WERI-Rb-1 (cell line): ENCODE data around the gene SEC61G.
A peak's percentile ranks its signal among the peaks of the same experiment; 100 is the strongest.

Experiments used
- DNase-seq: peaks from one replicate; pipeline ENCODE4 v3.0.0-alpha.2; 2020
- H3K27ac ChIP-seq: fragments of 250-450 bp; sonication (Bioruptor Pico); 2 replicates; pipeline ENCODE4 v1.5.1; 2020; ENCODE audit warnings: mild to moderate bottlenecking, moderate library complexity
- H3K27me3 ChIP-seq: fragments of 250-450 bp; sonication (Bioruptor Pico); 2 replicates; pipeline ENCODE4 v1.5.1; 2021; ENCODE audit warnings: mild to moderate bottlenecking, low read depth, moderate library complexity; ENCODE audit not compliant: insufficient read depth, severe bottlenecking
- H3K36me3 ChIP-seq: fragments of 250-450 bp; sonication (Bioruptor Pico); 2 replicates; pipeline ENCODE4 v1.5.1; 2020; ENCODE audit warnings: mild to moderate bottlenecking, moderate library complexity
- H3K4me3 ChIP-seq: 2 replicates; pipeline ENCODE4 v1.5.1; 2011; ENCODE audit warnings: low read depth, mild to moderate bottlenecking, control low read depth, low read length
- H3K9me3 ChIP-seq: fragments of 250-450 bp; sonication (Bioruptor Pico); 2 replicates; pipeline ENCODE4 v1.5.1; 2021; ENCODE audit warnings: mild to moderate bottlenecking, moderate library complexity; ENCODE audit not compliant: severe bottlenecking
- CTCF ChIP-seq: IDR thresholded peaks from 2 replicates; pipeline ENCODE4 v1.5.1; 2011; ENCODE audit warnings: low read depth, mild to moderate bottlenecking, control low read depth, inconsistent platforms, low read length

Gene SEC61G

DNA sequence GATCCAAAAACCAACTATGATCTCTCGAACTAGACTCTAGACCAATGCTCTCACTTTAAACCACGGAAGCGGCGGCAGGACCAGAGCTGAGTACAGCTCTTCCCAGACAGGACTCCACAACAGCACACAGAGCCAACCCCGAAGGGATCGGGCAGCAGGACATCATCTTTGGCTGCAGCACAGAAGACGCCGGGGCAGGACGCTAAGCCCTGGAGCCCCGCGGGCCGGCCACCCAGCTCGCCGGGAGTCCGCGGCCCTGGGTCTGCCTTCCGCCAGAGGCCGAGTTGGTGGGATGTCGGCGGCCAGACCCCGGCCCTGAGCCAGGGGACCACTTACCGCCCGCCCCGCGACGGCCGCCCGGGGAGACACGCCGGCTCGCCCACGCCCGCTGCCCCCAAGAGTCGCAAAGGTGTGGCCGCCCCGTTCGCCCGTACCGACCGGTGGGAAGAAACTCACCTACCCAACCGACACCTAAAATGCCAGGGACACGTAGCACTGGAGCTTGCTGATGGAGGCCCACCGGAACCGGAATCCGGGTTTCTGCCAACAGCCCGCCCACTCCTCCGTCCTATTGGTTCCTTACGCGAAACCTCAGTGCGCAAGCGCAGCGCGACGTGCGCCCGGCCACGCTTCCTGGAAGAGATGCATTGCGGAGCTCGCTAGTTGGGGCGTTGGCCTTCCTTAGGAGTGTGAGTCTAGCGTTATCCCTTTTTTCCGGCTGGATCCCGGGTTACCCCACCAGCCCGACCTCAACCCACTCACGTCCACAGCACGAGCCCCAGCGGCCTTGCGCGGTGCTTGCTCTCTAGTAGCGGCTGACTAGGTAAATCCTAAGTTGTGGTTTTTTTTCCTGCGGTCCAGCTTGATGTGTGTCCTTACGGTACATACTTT, at the start of gene SEC61G:
SEC61G (minus strand) TSS at position 510 of the 891 bp plus-strand sequence. CDS start 1,623 bp downstream, outside the sequence.
- DNase-seq: peak; percentile 96
- Histone ChIP-seq H3K27ac (peak within 1 kb of the TSS; percentile 78), H3K27me3 (no peaks in the 10 kb centered on the region), H3K4me3 (peak within 1 kb of the TSS; percentile 98), H3K9me3 (no peaks in the 10 kb centered on the region), H3K36me3 (peaks cover 22% of the 10 kb centered on the region)
- no peak for TF ChIP-seq CTCF

DNA sequence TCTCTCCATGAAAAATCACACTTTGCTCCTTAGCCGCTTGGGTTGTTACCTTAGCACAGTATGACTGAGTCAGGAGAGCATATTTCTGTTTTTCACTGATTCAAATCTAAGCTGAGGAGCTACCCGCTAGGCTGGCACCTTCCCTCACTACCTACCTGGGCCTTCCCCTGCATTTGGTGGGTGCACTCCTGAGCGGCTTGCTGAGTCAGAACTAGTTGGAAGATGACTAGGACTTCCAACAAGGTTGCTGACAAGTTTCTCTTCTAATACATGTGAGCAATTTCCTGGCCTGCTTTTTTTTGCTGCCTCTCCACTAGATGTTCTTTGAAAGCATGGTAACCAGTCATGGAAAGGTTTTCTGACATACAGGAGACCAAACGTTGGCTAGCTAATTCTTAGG, 43.8 kb upstream of the SEC61G start:
- no peaks in the 10 kb centered on the region for H3K36me3 ChIP-seq
- H3K4me3 ChIP-seq: no peak overlapping the region
- no peak overlapping the region for H3K27ac ChIP-seq
- H3K27me3 ChIP-seq: no peaks in the 10 kb centered on the region
- TF ChIP-seq CTCF: no peak
- DNase-seq: no peak
- no peaks in the 10 kb centered on the region for H3K9me3 ChIP-seq

DNA sequence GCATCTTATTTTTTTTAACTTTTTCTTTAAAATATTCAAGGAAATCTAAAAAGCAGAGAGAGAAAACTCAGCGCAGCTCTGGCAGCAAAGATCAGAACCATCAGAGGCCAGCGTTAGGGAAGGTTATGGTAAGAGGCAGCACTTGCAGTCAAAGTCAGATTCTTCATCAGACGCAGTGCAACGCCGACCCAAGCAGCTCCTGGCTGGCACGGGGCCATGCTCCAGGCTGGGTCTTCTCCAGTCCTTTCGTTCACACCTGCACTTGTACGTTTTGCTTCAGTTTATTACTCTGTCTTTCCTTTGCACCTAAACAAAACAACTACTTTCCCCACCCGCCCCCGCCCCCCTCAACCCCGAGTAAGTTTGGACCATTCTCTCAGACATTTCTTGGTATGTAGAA, 43.1 kb upstream of the SEC61G start:
- H3K4me3 ChIP-seq: no peak overlapping the region
- no peaks in the 10 kb centered on the region for H3K9me3 ChIP-seq
- no peak for DNase-seq
- TF ChIP-seq CTCF: no peak
- no peaks in the 10 kb centered on the region for H3K27me3 ChIP-seq
- H3K27ac ChIP-seq: no peak overlapping the region
- no peaks in the 10 kb centered on the region for H3K36me3 ChIP-seq

DNA sequence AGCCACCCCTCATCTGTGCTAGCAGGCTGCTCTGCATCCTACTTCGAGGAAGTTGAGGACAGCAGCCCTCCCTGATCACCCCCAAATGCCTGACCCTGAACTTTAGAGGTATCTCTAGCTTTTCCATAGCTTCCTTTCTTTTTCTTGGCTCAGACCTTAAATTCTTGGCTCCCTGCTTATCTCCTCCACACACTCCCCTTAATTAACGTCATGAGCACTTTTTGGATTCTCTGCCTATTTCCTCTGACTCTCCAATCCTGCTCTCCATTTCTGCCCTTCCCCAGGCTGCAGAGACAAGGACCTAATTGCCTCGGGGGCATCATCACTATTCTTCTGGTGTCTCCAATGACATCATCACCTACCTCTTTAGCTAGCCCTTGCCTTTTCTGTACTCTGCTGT, 40.8 kb upstream of the SEC61G start:
- DNase-seq: no peak
- Histone ChIP-seq H3K36me3 (no peaks in the 10 kb centered on the region), H3K27ac (no peak overlapping the region), H3K27me3 (no peaks in the 10 kb centered on the region), H3K9me3 (no peaks in the 10 kb centered on the region), H3K4me3 (no peak overlapping the region)
- no peak for TF ChIP-seq CTCF

GRCh38 chr7:54798530-54798929, 39.5 kb upstream of the SEC61G start:
- Histone ChIP-seq H3K27ac (no peak overlapping the region), H3K4me3 (no peak overlapping the region), H3K9me3 (no peaks in the 10 kb centered on the region), H3K27me3 (no peaks in the 10 kb centered on the region), H3K36me3 (no peaks in the 10 kb centered on the region)
- TF ChIP-seq CTCF: no peak
- no peak for DNase-seq
